HG03060 (cell line): ENCODE results near the gene SFRP2.

ENCODE experiments used
- ATAC-seq: cut with Tn5 transposase; IDR thresholded peaks from one replicate; pipeline ENCODE4 v1.9.1; 2021; ENCODE audit warnings: low read depth, moderate number of reproducible peaks; ENCODE audit not compliant: unreplicated experiment

SFRP2 gene

GRCh38 chr4:153778383-153778782 lies 10.5 kb downstream of the SFRP2 start:
- no peak for ATAC-seq

GRCh38 chr4:153777421-153777820 lies 11.5 kb downstream of the SFRP2 start:
- no peak for ATAC-seq

- no peak for ATAC-seq
These were observed 12.3 kb downstream of the SFRP2 start for GRCh38 chr4:153776601-153777000.

- ATAC-seq: no peak
These were observed 15.6 kb downstream of the SFRP2 start for GRCh38 chr4:153773236-153773690.

GRCh38 chr4:153771046-153771445 lies 17.8 kb downstream of the SFRP2 start:
- ATAC-seq: no peak

- no peak for ATAC-seq
These were observed 22.1 kb downstream of the SFRP2 start for GRCh38 chr4:153766758-153767157.

GRCh38 chr4:153765894-153766293 lies 23.0 kb downstream of the SFRP2 start:
- ATAC-seq: no peak

GRCh38 chr4:153764601-153765368 lies 24.1 kb downstream of the SFRP2 start:
- ATAC-seq: no peak

GRCh38 chr4:153763404-153763803 lies 25.5 kb downstream of the SFRP2 start:
- no peak for ATAC-seq

GRCh38 chr4:153759407-153760316 lies 29.2 kb downstream of the SFRP2 start, which contains the start of gene RNF175:
RNF175 (minus strand) TSS chr4:153760024; CDS start chr4:153759862, 162 bp downstream.
- ATAC-seq: no peak

- ATAC-seq: no peak
These were observed 30.0 kb downstream of the SFRP2 start for GRCh38 chr4:153758688-153759406.

GRCh38 chr4:153758136-153758535 lies 30.7 kb downstream of the SFRP2 start:
- no peak for ATAC-seq

- ATAC-seq: no peak
These were observed 31.5 kb downstream of the SFRP2 start for GRCh38 chr4:153757407-153757806.

GRCh38 chr4:153755186-153755585 lies 33.7 kb downstream of the SFRP2 start:
- ATAC-seq: no peak

GRCh38 chr4:153750197-153750817 lies 38.6 kb downstream of the SFRP2 start:
- no peak for ATAC-seq

GRCh38 chr4:153748378-153748777 lies 40.5 kb downstream of the SFRP2 start:
- no peak for ATAC-seq

GRCh38 chr4:153747406-153747955 lies 41.4 kb downstream of the SFRP2 start:
- no peak for ATAC-seq

GRCh38 chr4:153745651-153746050 lies 43.2 kb downstream of the SFRP2 start:
- ATAC-seq: no peak

GRCh38 chr4:153741541-153741940 lies 47.3 kb downstream of the SFRP2 start:
- no peak for ATAC-seq

- no peak for ATAC-seq
These were observed 52.9 kb downstream of the SFRP2 start for GRCh38 chr4:153735906-153736461.
